ENCODE measurements around the gene GRK5.

GRK5 gene

GRCh38 chr10:119335671-119336353, 128.4 kb downstream of the GRK5 start:
- no peaks in the 10 kb centered on the region for H3K79me1 ChIP-seq (ENCODE audit: low read length)
- WGBS (ENCODE audit: extremely low coverage, insufficient coverage, low lambda C conversion rate): no CpG with 5 or more reads among the region's 10 CpGs
- H4K8ac ChIP-seq (ENCODE audit: low read depth, low read length): no peak overlapping the region
- H4K5ac ChIP-seq (ENCODE audit: low read length): no peak overlapping the region
- H3K4me3 ChIP-seq (ENCODE audit: low read length): no peak overlapping the region
- no peak overlapping the region for H3K56ac ChIP-seq (ENCODE audit: low read length)
- H3K18ac ChIP-seq (ENCODE audit: low read length): no peak overlapping the region
- H3K36me3 ChIP-seq (ENCODE audit: control insufficient read depth, insufficient read depth, low read length): no peaks in the 10 kb centered on the region
- no peak overlapping the region for H2BK5ac ChIP-seq (ENCODE audit: low read length)
- H3K4me1 ChIP-seq (ENCODE audit: control insufficient read depth, low read depth, low read length): no peaks in the 10 kb centered on the region
- no peak overlapping the region for H2AK5ac ChIP-seq (ENCODE audit: low read length)
- no peak overlapping the region for H3K23ac ChIP-seq (ENCODE audit: low read length)
- no peak overlapping the region for H2BK120ac ChIP-seq (ENCODE audit: low read depth, low read length)
- H3K79me2 ChIP-seq (ENCODE audit: control insufficient read depth, insufficient read depth, low read length): no peaks in the 10 kb centered on the region
- H2BK15ac ChIP-seq (replicated peaks; ENCODE audit: low read depth): no peak overlapping the region
- H3K27me3 ChIP-seq (ENCODE audit: insufficient read depth, low read length, poor library complexity): no peaks in the 10 kb centered on the region
- no peak overlapping the region for H3K4me2 ChIP-seq (ENCODE audit: low read length)
- H3K4ac ChIP-seq (ENCODE audit: low read depth, low read length): no peak overlapping the region
- DNase-seq: peak; percentile 40
- no peak overlapping the region for H3K9ac ChIP-seq (ENCODE audit: low read length)
- no peak overlapping the region for H3K27ac ChIP-seq (ENCODE audit: low read depth, low read length)

DNA sequence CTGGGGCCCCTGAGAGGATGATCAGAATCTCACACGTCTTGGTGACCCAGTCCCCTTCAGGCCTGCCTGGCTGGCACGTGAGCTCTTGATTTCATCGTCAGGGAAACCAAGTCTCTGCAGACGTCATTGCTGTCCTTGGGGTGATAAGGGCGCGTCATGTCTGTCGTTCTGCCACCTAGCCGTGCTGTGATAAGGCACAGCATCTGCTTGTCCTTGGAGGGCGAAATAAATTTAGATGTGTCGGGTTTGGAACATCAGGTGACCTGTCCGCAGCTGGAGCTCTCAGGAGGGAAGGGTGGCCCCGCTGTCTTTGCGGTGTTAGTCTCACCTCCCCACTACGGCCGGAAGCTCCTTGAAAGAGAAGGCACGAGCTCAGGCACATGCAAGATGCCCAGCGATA, 129.2 kb downstream of the GRK5 start:
- Histone ChIP-seq H3K4ac (ENCODE audit: low read depth, low read length) (no peak overlapping the region), H3K27ac (ENCODE audit: low read depth, low read length) (no peak overlapping the region)

DNA sequence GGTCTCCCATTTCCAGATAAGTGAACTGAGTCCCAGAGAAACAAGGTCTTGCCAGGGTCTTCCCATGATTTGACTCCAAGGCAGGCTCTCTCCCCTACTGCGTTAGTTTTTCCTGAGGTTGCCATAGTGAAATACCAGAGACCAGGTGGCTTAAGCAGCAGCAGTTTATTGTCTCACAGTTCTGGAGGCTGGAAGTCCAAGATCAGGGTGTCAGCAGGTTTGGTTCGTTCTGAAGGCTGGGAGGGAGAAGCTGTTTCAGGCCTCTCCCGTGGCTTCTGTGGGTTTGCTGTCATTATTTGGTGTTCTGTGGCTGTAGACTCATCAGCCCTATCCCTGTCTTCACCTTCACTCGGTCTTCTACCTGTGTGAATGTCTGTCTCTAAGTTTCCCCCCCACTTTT, 129.9 kb downstream of the GRK5 start:
- no peak overlapping the region for H3K18ac ChIP-seq (ENCODE audit: low read length)
- no peak overlapping the region for H3K4me2 ChIP-seq (ENCODE audit: low read length)
- no peaks in the 10 kb centered on the region for H3K79me2 ChIP-seq (ENCODE audit: control insufficient read depth, insufficient read depth, low read length)
- H3K36me3 ChIP-seq (ENCODE audit: control insufficient read depth, insufficient read depth, low read length): no peaks in the 10 kb centered on the region
- H3K4me3 ChIP-seq (ENCODE audit: low read length): no peak overlapping the region
- H3K23ac ChIP-seq (ENCODE audit: low read length): no peak overlapping the region
- no peak overlapping the region for H3K4ac ChIP-seq (ENCODE audit: low read depth, low read length)
- H2AK5ac ChIP-seq (ENCODE audit: low read length): no peak overlapping the region
- no peaks in the 10 kb centered on the region for H3K79me1 ChIP-seq (ENCODE audit: low read length)
- no peak overlapping the region for H3K56ac ChIP-seq (ENCODE audit: low read length)
- H4K8ac ChIP-seq (ENCODE audit: low read depth, low read length): no peak overlapping the region
- no peak overlapping the region for H2BK5ac ChIP-seq (ENCODE audit: low read length)
- no peak overlapping the region for H3K9ac ChIP-seq (ENCODE audit: low read length)
- no peaks in the 10 kb centered on the region for H3K27me3 ChIP-seq (ENCODE audit: insufficient read depth, low read length, poor library complexity)
- no CpG with 5 or more reads among the region's 4 CpGs for WGBS (ENCODE audit: extremely low coverage, insufficient coverage, low lambda C conversion rate)
- H2BK120ac ChIP-seq (ENCODE audit: low read depth, low read length): no peak overlapping the region
- no peak overlapping the region for H3K27ac ChIP-seq (ENCODE audit: low read depth, low read length)
- no peak overlapping the region for H2BK15ac ChIP-seq (replicated peaks; ENCODE audit: low read depth)
- H4K5ac ChIP-seq (ENCODE audit: low read length): no peak overlapping the region
- no peaks in the 10 kb centered on the region for H3K4me1 ChIP-seq (ENCODE audit: control insufficient read depth, low read depth, low read length)
- peak; percentile 44 for DNase-seq

More for the DNA sequence above, 129.2 kb downstream of the GRK5 start:
- Histone ChIP-seq H3K56ac (ENCODE audit: low read length) (no peak overlapping the region), H3K4me2 (ENCODE audit: low read length) (no peak overlapping the region), H3K79me2 (ENCODE audit: control insufficient read depth, insufficient read depth, low read length) (no peaks in the 10 kb centered on the region), H2BK15ac (replicated peaks; ENCODE audit: low read depth) (no peak overlapping the region), H3K18ac (ENCODE audit: low read length) (no peak overlapping the region), H3K4me1 (ENCODE audit: control insufficient read depth, low read depth, low read length) (no peaks in the 10 kb centered on the region), H3K79me1 (ENCODE audit: low read length) (no peaks in the 10 kb centered on the region), H4K5ac (ENCODE audit: low read length) (no peak overlapping the region), H2BK5ac (ENCODE audit: low read length) (no peak overlapping the region), H4K8ac (ENCODE audit: low read depth, low read length) (no peak overlapping the region), H3K23ac (ENCODE audit: low read length) (no peak overlapping the region), H3K36me3 (ENCODE audit: control insufficient read depth, insufficient read depth, low read length) (no peaks in the 10 kb centered on the region), H3K9ac (ENCODE audit: low read length) (no peak overlapping the region), H2BK120ac (ENCODE audit: low read depth, low read length) (no peak overlapping the region), H3K27me3 (ENCODE audit: insufficient read depth, low read length, poor library complexity) (no peaks in the 10 kb centered on the region), H2AK5ac (ENCODE audit: low read length) (no peak overlapping the region), H3K4me3 (ENCODE audit: low read length) (no peak overlapping the region)
- WGBS (ENCODE audit: extremely low coverage, insufficient coverage, low lambda C conversion rate): no CpG with 5 or more reads among the region's 17 CpGs
- peak; percentile 79 for DNase-seq

GRCh38 chr10:119337796-119338432, 130.5 kb downstream of the GRK5 start:
- Histone ChIP-seq H3K18ac (ENCODE audit: low read length) (no peak overlapping the region), H3K79me2 (ENCODE audit: control insufficient read depth, insufficient read depth, low read length) (no peaks in the 10 kb centered on the region), H2BK15ac (replicated peaks; ENCODE audit: low read depth) (no peak overlapping the region), H3K4ac (ENCODE audit: low read depth, low read length) (no peak overlapping the region), H3K27me3 (ENCODE audit: insufficient read depth, low read length, poor library complexity) (no peaks in the 10 kb centered on the region), H3K36me3 (ENCODE audit: control insufficient read depth, insufficient read depth, low read length) (no peaks in the 10 kb centered on the region), H2BK5ac (ENCODE audit: low read length) (no peak overlapping the region), H3K23ac (ENCODE audit: low read length) (no peak overlapping the region), H4K8ac (ENCODE audit: low read depth, low read length) (no peak overlapping the region), H3K56ac (ENCODE audit: low read length) (peak overlapping the region; percentile 38), H3K4me2 (ENCODE audit: low read length) (no peak overlapping the region), H3K27ac (ENCODE audit: low read depth, low read length) (no peak overlapping the region), H2BK120ac (ENCODE audit: low read depth, low read length) (no peak overlapping the region), H4K5ac (ENCODE audit: low read length) (no peak overlapping the region), H3K9ac (ENCODE audit: low read length) (no peak overlapping the region), H3K79me1 (ENCODE audit: low read length) (no peaks in the 10 kb centered on the region), H3K4me1 (ENCODE audit: control insufficient read depth, low read depth, low read length) (no peaks in the 10 kb centered on the region), H2AK5ac (ENCODE audit: low read length) (no peak overlapping the region), H3K4me3 (ENCODE audit: low read length) (no peak overlapping the region)
- peak; percentile 49 for DNase-seq
- WGBS (ENCODE audit: extremely low coverage, insufficient coverage, low lambda C conversion rate): no CpG with 5 or more reads among the region's 8 CpGs

DNA sequence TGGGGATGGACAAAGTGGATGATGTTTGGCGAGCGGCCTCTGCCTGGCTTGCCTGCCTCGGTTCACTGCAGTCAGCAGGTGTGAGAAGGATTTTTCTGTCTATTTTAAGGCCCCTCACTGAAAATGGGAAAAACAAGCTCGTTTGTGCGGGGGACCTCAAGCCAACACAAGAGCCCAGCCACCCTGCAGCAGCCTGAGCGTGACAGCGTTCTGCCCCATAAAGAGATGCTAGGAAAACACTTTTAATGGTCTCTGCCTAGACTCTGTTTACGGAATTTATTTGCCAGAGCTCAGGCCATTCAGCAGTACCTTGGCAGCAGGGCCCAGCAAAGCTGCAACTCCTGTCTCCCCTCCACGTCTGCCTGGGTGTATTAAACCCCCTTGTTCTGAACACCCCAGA, 131.7 kb downstream of the GRK5 start:
- Histone ChIP-seq H4K5ac (ENCODE audit: low read length) (no peak overlapping the region), H3K9ac (ENCODE audit: low read length) (no peak overlapping the region), H2BK120ac (ENCODE audit: low read depth, low read length) (no peak overlapping the region), H3K79me1 (ENCODE audit: low read length) (no peaks in the 10 kb centered on the region), H3K4ac (ENCODE audit: low read depth, low read length) (no peak overlapping the region), H2BK5ac (ENCODE audit: low read length) (no peak overlapping the region), H2AK5ac (ENCODE audit: low read length) (no peak overlapping the region), H3K27ac (ENCODE audit: low read depth, low read length) (no peak overlapping the region), H3K36me3 (ENCODE audit: control insufficient read depth, insufficient read depth, low read length) (no peaks in the 10 kb centered on the region), H3K4me3 (ENCODE audit: low read length) (no peak overlapping the region), H3K27me3 (ENCODE audit: insufficient read depth, low read length, poor library complexity) (no peaks in the 10 kb centered on the region), H3K4me2 (ENCODE audit: low read length) (no peak overlapping the region), H3K79me2 (ENCODE audit: control insufficient read depth, insufficient read depth, low read length) (no peaks in the 10 kb centered on the region), H4K8ac (ENCODE audit: low read depth, low read length) (no peak overlapping the region), H3K56ac (ENCODE audit: low read length) (no peak overlapping the region), H3K23ac (ENCODE audit: low read length) (no peak overlapping the region), H3K4me1 (ENCODE audit: control insufficient read depth, low read depth, low read length) (no peaks in the 10 kb centered on the region), H2BK15ac (replicated peaks; ENCODE audit: low read depth) (no peak overlapping the region), H3K18ac (ENCODE audit: low read length) (no peak overlapping the region)
- no CpG with 5 or more reads among the region's 9 CpGs for WGBS (ENCODE audit: extremely low coverage, insufficient coverage, low lambda C conversion rate)
- no peak for DNase-seq

All from mesendoderm (in vitro differentiated cells).